HUDEP-2 (cell line): ENCODE results near the gene BCR.

Experiments
- DNase-seq, 76 experiments: peaks; one replicate each; lab custom pipeline; 2025; ENCODE audit not compliant: unreplicated experiment in 76 of 76; lab: John Stamatoyannopoulos, UW

BCR gene

GRCh38 chr22:23215294-23216241, 35.3 kb downstream of the BCR start:
- DNase-seq: peak in 32 of 76 experiments; percentile 9 to 53 (median 24)

- DNase-seq: peak in 67 of 76 experiments; percentile 28 to 85 (median 62)
Observed at GRCh38 chr22:23216461-23217170, 36.3 kb downstream of the BCR start.

- DNase-seq: peak in 13 of 76 experiments; percentile 9 to 36 (median 18)
Observed at GRCh38 chr22:23217171-23218052, 37.1 kb downstream of the BCR start.

GRCh38 chr22:23218053-23218866, 38.0 kb downstream of the BCR start:
- peak in 1 of 76 experiments; percentile 27 for DNase-seq

- DNase-seq: peak in 7 of 76 experiments; percentile 3 to 27 (median 17)
Observed at GRCh38 chr22:23218867-23219251, 38.5 kb downstream of the BCR start.

- DNase-seq: no peak
Observed at GRCh38 chr22:23219317-23219716, 39.0 kb downstream of the BCR start.

- DNase-seq: peak in 45 of 76 experiments; percentile 2 to 64 (median 29)
Observed at GRCh38 chr22:23219822-23220484, 39.6 kb downstream of the BCR start.

- peak in 9 of 76 experiments; percentile 10 to 46 (median 15) for DNase-seq
Observed at GRCh38 chr22:23220485-23221350, 40.4 kb downstream of the BCR start.

GRCh38 chr22:23221351-23221804, 41.1 kb downstream of the BCR start:
- no peak for DNase-seq

- no peak for DNase-seq
Observed at GRCh38 chr22:23222033-23222792, 41.9 kb downstream of the BCR start.

- DNase-seq: no peak
Observed at GRCh38 chr22:23222793-23223568, 42.7 kb downstream of the BCR start.

GRCh38 chr22:23223569-23224317, 43.4 kb downstream of the BCR start:
- DNase-seq: peak in 52 of 76 experiments; percentile 6 to 68 (median 34)

GRCh38 chr22:23224846-23225245, 44.5 kb downstream of the BCR start:
- no peak for DNase-seq

GRCh38 chr22:23225337-23225723, 45.0 kb downstream of the BCR start:
- no peak for DNase-seq

- DNase-seq: no peak
Observed at GRCh38 chr22:23225724-23226496, 45.6 kb downstream of the BCR start.
